NB4 (cell line): ENCODE data around the gene PDILT.

Experiments used
- POLR2A ChIP-seq: IDR thresholded peaks from 2 replicates; pipeline ENCODE4 v1.6.1; 2011; ENCODE audit warnings: mild to moderate bottlenecking; ENCODE audit not compliant: insufficient read length; ENCODE audit errors: extremely low read depth
- TF ChIP-seq, protein P1 (sequence below): IDR thresholded peaks from one replicate; pipeline ENCODE4 v1.5.1; 2012; ENCODE audit warnings: low read depth, low read length

DNA sequence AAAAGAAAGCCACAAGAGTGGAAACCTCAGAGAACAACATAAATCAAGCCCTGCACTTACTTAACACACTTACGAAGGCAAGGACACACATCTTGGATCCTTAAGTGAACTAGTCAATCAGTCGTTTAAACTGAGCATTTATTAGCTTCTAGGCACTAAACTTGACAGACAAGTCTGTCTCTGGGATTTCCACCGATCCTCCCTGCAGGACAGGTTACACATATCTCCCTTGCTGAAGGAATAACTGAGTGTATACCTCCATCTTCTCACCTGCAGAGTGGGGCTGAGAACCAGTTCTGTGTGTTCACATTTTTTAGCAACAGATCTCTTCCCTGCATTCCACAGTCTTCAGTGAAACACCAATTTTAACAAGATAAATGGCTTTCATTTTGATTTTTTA is 86.1 kb downstream of the PDILT start:
- TF ChIP-seq, protein P1, sequence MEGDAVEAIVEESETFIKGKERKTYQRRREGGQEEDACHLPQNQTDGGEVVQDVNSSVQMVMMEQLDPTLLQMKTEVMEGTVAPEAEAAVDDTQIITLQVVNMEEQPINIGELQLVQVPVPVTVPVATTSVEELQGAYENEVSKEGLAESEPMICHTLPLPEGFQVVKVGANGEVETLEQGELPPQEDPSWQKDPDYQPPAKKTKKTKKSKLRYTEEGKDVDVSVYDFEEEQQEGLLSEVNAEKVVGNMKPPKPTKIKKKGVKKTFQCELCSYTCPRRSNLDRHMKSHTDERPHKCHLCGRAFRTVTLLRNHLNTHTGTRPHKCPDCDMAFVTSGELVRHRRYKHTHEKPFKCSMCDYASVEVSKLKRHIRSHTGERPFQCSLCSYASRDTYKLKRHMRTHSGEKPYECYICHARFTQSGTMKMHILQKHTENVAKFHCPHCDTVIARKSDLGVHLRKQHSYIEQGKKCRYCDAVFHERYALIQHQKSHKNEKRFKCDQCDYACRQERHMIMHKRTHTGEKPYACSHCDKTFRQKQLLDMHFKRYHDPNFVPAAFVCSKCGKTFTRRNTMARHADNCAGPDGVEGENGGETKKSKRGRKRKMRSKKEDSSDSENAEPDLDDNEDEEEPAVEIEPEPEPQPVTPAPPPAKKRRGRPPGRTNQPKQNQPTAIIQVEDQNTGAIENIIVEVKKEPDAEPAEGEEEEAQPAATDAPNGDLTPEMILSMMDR, result no peak
- no peak for TF ChIP-seq POLR2A
